ENCODE results near the gene SCARB1.

DNA sequence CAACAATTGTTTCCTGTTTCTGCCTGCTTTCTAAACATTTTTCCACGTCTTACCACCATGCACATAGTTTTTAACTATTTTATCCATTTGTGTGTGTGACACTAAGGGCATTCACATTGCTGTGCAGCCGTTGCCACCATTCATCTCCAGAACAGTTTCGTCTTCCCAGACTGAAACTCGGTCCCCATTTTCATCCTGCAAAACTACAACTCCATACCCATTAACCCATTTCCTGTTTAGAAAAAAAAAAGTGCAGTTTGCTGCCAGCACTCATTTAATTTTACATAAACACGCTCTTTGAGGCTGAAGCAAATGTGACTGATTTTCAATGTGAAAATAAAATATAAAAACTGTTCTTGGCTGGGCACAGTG, 35.2 kb upstream of the SCARB1 start:
- no peak for TF ChIP-seq POLR2AphosphoS5 (IDR thresholded peaks at IDR 0.05; ENCODE audit: borderline replicate concordance, low read depth, low read length)
- no peak for TF ChIP-seq EZH2 (IDR thresholded peaks at IDR 0.05)
- TF ChIP-seq FOXP2 (optimal IDR thresholded peaks at IDR 0.05; ENCODE audit: control extremely low read depth, extremely low read length, insufficient read depth) = no peak

All from SK-N-MC (cell line).